Measurements from ENCODE around the gene CENPO. TPM values are rescaled to one million over a fixed set of nuclear protein-coding genes. Genes with fewer than 3 reads are reported as not detected.

The CENPO gene
- polyA plus RNA-seq, 2 of the 4 experiments (the other 2 are of a cell fraction): 49.6 to 62.0 TPM

Other genes starting within 250 kb of the CENPO start
- 86.6 and 141 TPM in 2 replicates for gene PTRHD1, start within 50 bp of the CENPO start, polyA plus RNA-seq (2011; rRNA removed)
- gene PTRHD1, start within 50 bp of the CENPO start, polyA plus RNA-seq (2017; fragmentation: RNase III; extraction: RNeasy Plus Mini Kit Qiagen cat#74134 plus additional on column Dnase treatment): 42.7 to 47.5 TPM (median 44.9 TPM) in 3 replicates
- 37.4 and 52.5 TPM in 2 replicates for gene ADCY3, start 126.8 kb downstream of the CENPO start, polyA plus RNA-seq (2011; rRNA removed)
- gene ADCY3, start 126.8 kb downstream of the CENPO start, polyA plus RNA-seq (2017; fragmentation: RNase III; extraction: RNeasy Plus Mini Kit Qiagen cat#74134 plus additional on column Dnase treatment): 58.5 to 65.4 TPM (median 58.8 TPM) in 3 replicates
- gene DNAJC27, start 178.5 kb downstream of the CENPO start, polyA plus RNA-seq (2011; rRNA removed): 5.2 and 7.8 TPM in 2 replicates
- gene DNAJC27, start 178.5 kb downstream of the CENPO start, polyA plus RNA-seq (2017; fragmentation: RNase III; extraction: RNeasy Plus Mini Kit Qiagen cat#74134 plus additional on column Dnase treatment): 2.3 to 3.0 TPM (median 2.6 TPM) in 3 replicates
- 6.5 and 8.1 TPM in 2 replicates for gene EFR3B, start 248.7 kb downstream of the CENPO start, polyA plus RNA-seq (2011; rRNA removed)
- 10.4 to 13.1 TPM (median 12.5 TPM) in 3 replicates for gene EFR3B, start 248.7 kb downstream of the CENPO start, polyA plus RNA-seq (2017; fragmentation: RNase III; extraction: RNeasy Plus Mini Kit Qiagen cat#74134 plus additional on column Dnase treatment)